Motor neuron (in vitro differentiated cells): ENCODE results near the gene LHPP. TPM values are rescaled to one million over a fixed set of nuclear protein-coding genes. Genes with fewer than 3 reads are reported as not detected.

Experiments used
- ATAC-seq, 8 experiments: fragments of 200-7000 bp; cut with Tn5 transposase; replicated peaks in 6 of 8; 2 replicates each; pipeline ENCODE4 v1.8.0; 2021; ENCODE audit warnings: mild to moderate bottlenecking in 8 of 8, moderate library complexity in 8 of 8
- H3K27ac ChIP-seq, 2 donors: fragments of 250-450 bp; sonication (Bioruptor Pico); 2 replicates each; pipeline ENCODE4 v1.9.0; 2021; ENCODE audit warnings: antibody characterized with exemption in 2 of 2, mild to moderate bottlenecking in 2 of 2, moderate library complexity in 1 of 2
- H3K4me1 ChIP-seq, 2 donors: fragments of 250-450 bp; sonication (Bioruptor Pico); replicated peaks in 1 of 2; 2 replicates each; pipeline ENCODE4 v1.6.1; 2021; ENCODE audit warnings: antibody characterized with exemption in 2 of 2, mild to moderate bottlenecking in 2 of 2, moderate library complexity in 1 of 2
- H3K4me3 ChIP-seq, 5 donors: fragments of 250-450 bp; sonication (Bioruptor Pico); 2 replicates each; pipeline ENCODE4 v1.9.0; 2021; ENCODE audit warnings: antibody characterized with exemption in 5 of 5, mild to moderate bottlenecking in 5 of 5, moderate library complexity in 4 of 5
- WGBS, 10 experiments: fragments of 450-650 bp; shearing (Covaris generic); methylation state at CpG; one replicate each; pipeline ENCODE4 v1.0.0; 2022; 5-methylcytosine and 5-hydroxymethylcytosine counted together
- in situ Hi-C, 9 experiments: fragments of 400-800 bp; cut with MboI; loops; one replicate each; pipeline ENCODE4 v1.15.0; 2021; ENCODE audit warnings: low sequenced_read_pairs in 9 of 9, low pct_unique_long_range_greater_than_20kb in 2 of 9; ENCODE audit not compliant: unreplicated experiment in 9 of 9
- total RNA-seq, 8 experiments: library from RNA; unstranded; fragments of 300-600 nt; gene quantifications; 2 replicates each; pipeline versions ENCODE4 v1.2.3 to v1.2.4, GENCODE V29; 2022

The LHPP gene
- total RNA-seq, 8 experiments from 2014 or later = 3.4 to 14.5 (median 8.6) TPM

DNA sequence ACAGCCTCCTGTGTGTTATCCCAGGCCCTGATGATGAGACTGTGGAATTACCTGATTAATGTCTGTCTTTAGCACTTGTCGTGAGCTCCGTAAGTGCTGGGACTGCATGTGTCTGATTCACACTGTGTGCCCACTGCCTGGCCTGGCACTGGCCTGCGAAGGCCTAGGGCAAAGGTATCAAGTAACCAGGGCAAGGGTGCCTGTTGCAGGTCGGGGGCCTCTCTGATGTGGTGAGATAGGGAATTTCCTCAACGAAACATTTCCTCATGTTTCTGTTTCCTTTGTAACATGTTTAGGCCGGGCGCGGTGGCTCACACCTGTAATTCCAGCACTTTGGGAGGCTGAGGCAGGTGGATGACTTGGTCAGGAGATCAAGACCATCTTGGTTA lies 50.4 kb downstream of the LHPP start:
- ATAC-seq = no peak
- Histone ChIP-seq H3K4me3 (no peak overlapping the region), H3K4me1 (peaks cover 7 to 27% of the 10 kb centered on the region in 2 donors), H3K27ac (no peak overlapping the region)
- WGBS, 10 experiments = 43 to 100% (median 90%) methylated on average over 1 to 5 of the region's 8 CpGs; no CpG with 5 or more reads in 3 of the 10 experiments
- in situ Hi-C loops = no loop called here

DNA sequence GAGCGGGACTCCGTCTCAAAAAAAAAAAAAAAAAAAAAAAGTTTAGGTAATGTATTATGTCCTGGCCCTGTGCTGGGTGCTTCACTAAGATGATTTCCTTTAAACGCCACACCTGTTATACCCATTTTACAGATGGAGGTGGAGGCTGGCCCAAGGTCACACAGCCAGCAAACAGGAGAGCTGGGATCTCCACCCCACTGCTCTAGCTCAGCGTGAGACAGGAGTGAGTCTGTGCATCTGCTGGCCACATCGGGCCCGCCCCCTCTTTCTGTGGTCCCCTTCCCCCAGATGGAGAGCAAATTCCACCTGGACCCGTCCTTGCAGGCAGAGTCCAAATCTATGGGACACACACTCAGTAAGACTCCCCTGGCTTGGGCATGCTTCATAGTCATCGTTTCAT lies 51.0 kb downstream of the LHPP start:
- 69 to 100% (median 100%) methylated on average over 1 to 3 of the region's 8 CpGs; no CpG with 5 or more reads in 5 of the 10 experiments for WGBS, 10 experiments
- ATAC-seq = no peak
- in situ Hi-C loops = no loop called here
- Histone ChIP-seq H3K27ac (no peak overlapping the region), H3K4me1 (peaks cover 13 to 33% of the 10 kb centered on the region in 2 donors), H3K4me3 (no peak overlapping the region)

DNA sequence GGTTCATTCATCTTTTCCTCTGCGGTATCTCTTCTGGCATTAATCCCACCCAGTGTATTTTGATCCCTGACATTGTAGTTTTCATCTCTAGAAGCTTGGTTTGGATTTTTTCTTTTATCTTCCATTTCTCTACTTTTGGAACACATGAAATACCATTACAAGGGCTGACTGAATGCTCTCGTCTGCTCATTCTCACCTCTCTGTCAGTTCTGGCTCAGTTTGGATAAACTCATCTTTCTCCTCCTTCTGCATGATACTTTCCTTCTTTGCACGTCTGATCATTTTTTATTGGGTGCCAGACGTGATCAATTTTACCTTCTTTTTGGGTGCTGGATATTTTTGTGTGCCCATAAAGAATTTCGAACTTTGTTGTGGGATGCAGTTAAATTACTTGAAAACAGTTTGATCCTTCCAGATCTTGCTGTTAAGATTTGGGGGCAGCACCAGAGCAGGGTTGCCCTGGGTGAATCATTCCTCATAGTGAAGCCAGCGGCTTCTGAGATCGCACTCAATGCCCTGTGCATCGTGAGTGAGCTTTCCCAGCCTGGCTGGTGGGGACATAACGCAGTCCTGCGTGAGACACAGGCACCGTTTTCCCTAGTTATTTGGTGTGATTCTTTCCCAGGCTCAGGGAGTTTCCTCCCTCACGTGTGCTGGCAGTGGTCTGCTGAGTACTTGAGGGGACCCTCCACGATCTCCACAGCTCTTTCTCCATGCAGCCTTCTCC lies 53.8 kb downstream of the LHPP start:
- Histone ChIP-seq H3K4me1 (peaks cover 16 to 25% of the 10 kb centered on the region in 2 donors), H3K4me3 (no peak overlapping the region), H3K27ac (no peak overlapping the region)
- in situ Hi-C loops = no loop called here
- no peak for ATAC-seq
- 64 to 100% (median 85%) methylated on average over 2 to 9 of the region's 13 CpGs; no CpG with 5 or more reads in 1 of the 10 experiments for WGBS, 10 experiments

DNA sequence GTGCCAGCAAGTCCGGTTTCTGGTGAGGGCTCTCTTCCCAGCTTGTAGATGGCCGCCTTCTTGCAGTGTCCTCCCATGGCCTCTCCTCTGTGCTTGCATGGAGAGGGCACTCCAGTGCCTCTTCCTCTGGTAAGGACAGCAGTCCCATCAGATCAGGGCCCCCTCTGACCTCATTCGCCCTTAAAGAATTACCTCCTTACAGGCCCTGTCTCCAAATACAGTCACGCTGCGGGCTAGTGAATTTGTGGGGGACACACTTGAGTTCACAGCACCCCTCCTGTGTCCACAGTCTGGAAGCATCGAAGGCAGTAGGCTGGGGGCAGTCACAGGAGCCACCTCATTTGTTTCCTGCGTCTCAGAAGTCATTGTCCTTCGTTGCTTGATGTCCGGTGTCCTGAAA lies 54.6 kb downstream of the LHPP start:
- 40 to 100% (median 86%) methylated on average over 1 to 9 of the region's 9 CpGs; no CpG with 5 or more reads in 4 of the 10 experiments for WGBS, 10 experiments
- Histone ChIP-seq H3K4me1 (peaks cover 16 to 22% of the 10 kb centered on the region in 2 donors), H3K4me3 (no peak overlapping the region), H3K27ac (no peak overlapping the region)
- ATAC-seq = no peak
- in situ Hi-C loops = no loop called here

DNA sequence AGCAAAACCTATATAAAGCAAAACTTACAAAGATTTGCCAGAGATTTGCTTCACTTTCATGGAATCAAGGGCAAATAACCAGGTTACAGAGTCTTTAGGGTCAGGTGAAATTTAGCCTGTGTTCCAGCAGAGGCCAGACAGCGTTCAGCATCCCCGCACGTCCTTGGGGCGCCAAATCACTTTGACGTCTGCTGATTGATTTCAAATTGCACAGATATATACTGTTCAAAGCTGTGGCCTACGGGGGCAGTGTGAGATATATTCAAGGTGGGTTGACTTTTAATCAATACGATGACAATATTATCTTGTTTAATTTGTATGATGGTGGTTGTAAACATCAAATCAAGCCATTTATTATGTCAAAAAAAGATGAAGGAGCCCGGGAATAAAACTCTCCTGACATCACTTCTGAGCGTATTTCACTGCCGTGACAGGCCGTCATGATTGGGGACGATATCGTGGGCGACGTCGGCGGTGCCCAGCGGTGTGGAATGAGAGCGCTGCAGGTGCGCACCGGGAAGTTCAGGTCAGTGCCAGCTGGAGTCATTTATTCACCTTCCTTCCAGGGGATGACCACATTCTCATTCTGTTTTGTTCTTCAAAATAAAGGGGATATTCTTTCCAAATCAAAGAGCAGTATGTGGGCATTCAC lies 55.2 kb downstream of the LHPP start:
- H3K27ac ChIP-seq = peak overlapping the region in 1 of 2 donors; percentile 25
- 55 to 92% (median 81%) methylated on average over 4 to 16 of the region's 21 CpGs for WGBS, 10 experiments
- ATAC-seq = peak in 5 of 8 experiments; percentile 35 to 81 (median 73)
- no peak overlapping the region for H3K4me3 ChIP-seq
- in situ Hi-C loops = no loop called here
- H3K4me1 ChIP-seq = peaks cover 16 to 20% of the 10 kb centered on the region in 2 donors

DNA sequence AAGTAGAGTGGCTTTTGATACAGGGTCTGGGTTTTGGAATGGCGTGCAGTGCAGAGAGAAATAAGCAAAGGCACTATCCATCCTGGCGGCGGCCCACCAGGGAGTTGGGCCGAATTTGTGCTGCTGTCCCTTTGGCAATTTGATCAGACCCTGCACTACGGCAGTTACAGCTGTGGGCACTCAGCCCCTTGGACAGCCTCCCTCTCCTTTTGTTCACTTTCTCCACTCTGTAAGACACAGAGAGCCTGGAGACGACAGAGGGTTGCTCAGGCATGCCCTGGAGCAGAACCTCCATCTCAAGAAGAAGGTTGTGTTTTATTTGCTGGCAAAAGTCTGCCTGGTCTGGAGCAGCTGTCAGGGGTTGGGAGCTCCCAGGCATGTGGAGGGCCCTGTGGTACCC lies 55.8 kb downstream of the LHPP start:
- Histone ChIP-seq H3K27ac (peak overlapping the region; percentile 2 to 25), H3K4me1 (peaks cover 16 to 20% of the 10 kb centered on the region in 2 donors), H3K4me3 (no peak overlapping the region)
- 40 to 90% (median 73%) methylated on average over 1 to 5 of the region's 6 CpGs; no CpG with 5 or more reads in 4 of the 10 experiments for WGBS, 10 experiments
- peak in 2 of 8 experiments; percentile 7 to 18 for ATAC-seq
- in situ Hi-C loops = no loop called here

DNA sequence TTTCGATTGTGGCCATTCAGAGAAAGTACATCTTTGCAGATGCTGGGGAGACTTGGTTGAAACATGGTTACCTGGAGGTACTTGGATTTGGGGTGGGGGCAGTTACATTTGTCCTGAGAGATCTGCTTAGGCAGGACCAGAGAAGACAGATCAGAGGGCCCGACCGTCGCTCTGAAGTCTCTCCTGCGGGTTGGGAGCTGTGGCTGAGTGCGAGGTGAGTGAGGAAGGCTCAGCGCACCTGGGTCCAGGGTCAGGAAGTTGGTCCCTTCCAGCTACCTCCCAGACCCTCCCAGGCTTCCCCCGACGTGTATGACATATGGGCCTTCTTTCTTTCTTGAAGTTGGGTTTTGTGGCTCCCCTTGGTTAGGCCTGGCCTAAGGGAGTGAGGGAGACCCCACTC lies 56.3 kb downstream of the LHPP start:
- peak overlapping the region; percentile 2 to 25 for H3K27ac ChIP-seq
- 58 to 100% (median 90%) methylated on average over 1 to 2 of the region's 9 CpGs; no CpG with 5 or more reads in 6 of the 10 experiments for WGBS, 10 experiments
- no peak for ATAC-seq
- in situ Hi-C loops = no loop called here
- H3K4me1 ChIP-seq = peaks cover 20 to 22% of the 10 kb centered on the region in 2 donors
- H3K4me3 ChIP-seq = no peak overlapping the region

DNA sequence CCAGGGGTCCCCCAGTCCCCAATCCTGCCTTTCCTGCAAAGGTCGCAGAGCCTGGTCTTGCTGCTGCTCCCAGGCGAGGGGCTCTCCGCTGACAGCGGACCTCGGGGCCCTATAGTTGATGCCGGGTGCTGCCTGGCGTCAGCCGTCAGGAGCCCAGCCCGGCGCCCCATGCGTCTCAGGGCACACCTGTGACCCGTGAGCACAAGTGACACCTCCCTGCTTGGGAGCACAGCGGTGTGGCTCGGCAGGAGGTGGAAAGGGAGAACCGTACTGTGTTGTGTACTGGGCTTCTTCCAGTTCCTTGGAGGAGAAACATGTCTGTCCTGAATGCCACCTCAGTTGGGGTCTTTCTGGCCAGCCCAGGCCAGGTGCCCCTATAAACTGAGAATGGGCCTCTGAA lies 56.7 kb downstream of the LHPP start:
- peaks cover 25 to 27% of the 10 kb centered on the region in 2 donors for H3K4me1 ChIP-seq
- H3K27ac ChIP-seq = no peak overlapping the region
- ATAC-seq = no peak
- WGBS, 10 experiments = 40 to 100% (median 90%) methylated on average over 1 to 2 of the region's 15 CpGs; no CpG with 5 or more reads in 6 of the 10 experiments
- no peak overlapping the region for H3K4me3 ChIP-seq
- in situ Hi-C loops = no loop called here

DNA sequence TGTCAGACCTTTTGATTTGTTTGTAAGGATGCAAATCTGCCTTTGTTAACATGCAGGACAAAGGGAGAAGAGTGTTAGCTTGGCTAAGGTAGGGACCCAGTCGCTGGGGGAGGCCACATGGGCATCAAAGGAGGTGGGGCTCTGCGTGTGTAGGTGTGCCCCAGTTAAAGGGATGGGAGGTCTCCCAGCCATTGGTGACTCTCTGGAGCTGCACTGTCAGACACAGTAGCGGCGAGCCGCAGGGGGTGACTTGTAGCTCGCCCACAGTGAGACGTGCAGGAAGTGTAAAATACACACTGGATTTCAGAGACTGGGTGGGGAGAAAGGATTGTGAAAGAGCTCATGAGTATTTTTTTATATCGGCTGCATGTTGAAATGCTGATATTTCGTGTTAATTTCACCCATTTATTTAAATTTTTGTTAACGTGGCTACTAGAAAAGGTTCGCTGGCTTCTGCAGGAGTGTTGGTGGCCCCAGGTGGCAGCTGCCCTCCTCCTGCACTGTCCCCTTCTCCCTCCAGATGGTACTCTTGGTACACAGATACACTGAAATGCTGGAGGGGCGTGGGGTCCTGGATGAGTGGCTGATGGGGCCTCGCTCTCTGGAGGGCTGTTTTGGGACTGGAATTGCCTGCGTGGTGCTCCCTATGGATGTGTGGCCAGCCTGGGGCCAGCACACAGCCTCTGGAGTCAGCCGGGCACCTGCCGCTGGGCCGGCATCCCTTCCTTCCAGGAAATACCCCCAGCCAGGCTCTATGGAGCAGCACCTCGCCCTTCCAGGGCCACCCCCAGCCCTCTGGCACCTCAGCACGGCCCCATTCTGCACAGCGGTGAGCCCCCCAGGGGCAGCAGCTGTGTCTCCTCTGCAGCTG lies 59.2 kb downstream of the LHPP start:
- WGBS, 10 experiments = 74 to 100% (median 86%) methylated on average over 1 to 8 of the region's 20 CpGs; no CpG with 5 or more reads in 5 of the 10 experiments

DNA sequence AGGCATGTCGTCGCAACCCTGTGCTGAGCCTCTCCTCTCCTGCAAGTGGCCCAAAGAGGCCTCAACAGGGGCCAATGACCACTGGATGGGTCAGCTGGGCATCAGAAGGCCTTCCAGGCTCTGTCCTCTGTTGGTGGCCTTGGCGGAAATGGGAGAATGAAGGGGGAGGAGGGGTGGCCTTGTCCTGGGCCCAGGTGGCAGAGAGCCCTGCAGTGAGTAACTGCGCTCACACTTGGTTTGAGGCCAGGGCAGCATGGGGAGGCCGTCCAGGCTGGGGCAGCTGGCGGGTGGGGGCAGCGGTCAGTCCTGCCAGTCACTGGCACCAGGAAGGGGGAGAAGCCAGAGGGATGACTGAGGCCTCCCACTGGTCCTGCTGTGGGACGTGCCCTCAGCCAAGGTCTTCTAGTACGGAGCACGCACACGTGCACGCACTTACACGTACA lies 59.8 kb downstream of the LHPP start:
- in situ Hi-C loops = no loop called here
- 73 to 100% methylated on average over 1 to 3 of the region's 13 CpGs; no CpG with 5 or more reads in 8 of the 10 experiments for WGBS, 10 experiments
- H3K4me3 ChIP-seq = no peak overlapping the region
- peaks cover 26 to 30% of the 10 kb centered on the region in 2 donors for H3K4me1 ChIP-seq
- H3K27ac ChIP-seq = no peak overlapping the region
- no peak for ATAC-seq

More for the DNA sequence above, 59.2 kb downstream of the LHPP start:
- in situ Hi-C loops = no loop called here
- H3K27ac ChIP-seq = no peak overlapping the region
- peaks cover 32% of the 10 kb centered on the region in 2 donors for H3K4me1 ChIP-seq
- ATAC-seq = no peak
- no peak overlapping the region for H3K4me3 ChIP-seq

DNA sequence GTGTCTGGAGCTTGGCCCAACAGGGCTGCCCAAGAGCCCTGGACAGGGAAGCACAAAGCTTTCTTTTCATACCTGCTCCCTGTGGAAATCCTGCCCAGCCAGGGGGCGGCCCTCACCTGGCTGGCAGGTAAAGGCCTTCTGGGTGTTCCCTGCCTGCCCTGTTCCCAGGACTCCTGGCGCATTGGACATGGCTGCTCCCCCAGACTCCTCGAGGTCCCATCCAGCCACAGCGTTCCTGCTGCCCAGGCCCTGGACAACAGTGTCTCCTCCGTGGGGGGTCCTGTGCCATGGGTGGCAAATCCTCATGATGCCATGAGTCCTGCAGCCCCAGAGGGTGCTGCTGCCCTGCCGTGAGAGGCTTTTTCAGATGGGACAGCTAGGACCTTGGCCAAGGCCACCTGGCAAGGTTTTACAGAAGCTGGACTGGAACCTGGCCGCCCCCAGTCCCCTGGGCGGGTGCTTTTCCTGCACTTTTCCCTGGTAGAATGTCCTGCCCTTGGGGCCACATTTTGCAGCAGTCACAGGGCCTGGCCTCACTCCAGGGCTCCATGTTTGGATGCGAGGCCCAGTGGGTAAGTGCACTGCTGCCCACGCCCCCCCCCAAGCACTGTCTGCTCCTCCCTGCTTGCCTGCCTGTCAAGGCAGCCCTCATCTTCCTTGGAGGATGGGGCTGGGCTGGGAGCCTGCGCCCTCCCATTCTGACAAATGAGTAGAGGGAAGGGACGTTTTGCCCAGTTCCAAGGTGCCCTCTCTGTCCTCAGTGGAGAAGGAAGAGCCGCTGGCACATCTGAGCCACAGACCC lies 60.7 kb downstream of the LHPP start:
- peaks cover 17 to 21% of the 10 kb centered on the region in 2 donors for H3K4me1 ChIP-seq
- in situ Hi-C loops = no loop called here
- H3K4me3 ChIP-seq = no peak overlapping the region
- ATAC-seq = peak in 2 of 8 experiments; percentile 13 to 17
- no peak overlapping the region for H3K27ac ChIP-seq
- WGBS, 10 experiments = 60 to 100% (median 91%) methylated on average over 1 to 3 of the region's 13 CpGs; no CpG with 5 or more reads in 4 of the 10 experiments
